ENCODE measurements around the gene ZNF787.

GRCh38 chr19:56120371-56121179 lies 520 bp downstream of the ZNF787 start:
- TF ChIP-seq CTCF (conservative IDR thresholded peaks at IDR 0.05; ENCODE audit: low read depth, low read length) (no peak), EZH2 (IDR thresholded peaks at IDR 0.05; ENCODE audit: low read length, unreplicated experiment) (no peak)

Data from PC-3 (cell line).